ENCODE measurements around the gene FOXP1. TPM values are rescaled to one million over a fixed set of nuclear protein-coding genes. Genes with fewer than 3 reads are reported as not detected.

FOXP1 gene
- total and polyA plus RNA-seq, 9 of the 15 experiments (the other 6 are each of a cell fraction or from before 2014, with no cell fraction given): 7.7 to 34.5 (median 13.7) TPM

DNA sequence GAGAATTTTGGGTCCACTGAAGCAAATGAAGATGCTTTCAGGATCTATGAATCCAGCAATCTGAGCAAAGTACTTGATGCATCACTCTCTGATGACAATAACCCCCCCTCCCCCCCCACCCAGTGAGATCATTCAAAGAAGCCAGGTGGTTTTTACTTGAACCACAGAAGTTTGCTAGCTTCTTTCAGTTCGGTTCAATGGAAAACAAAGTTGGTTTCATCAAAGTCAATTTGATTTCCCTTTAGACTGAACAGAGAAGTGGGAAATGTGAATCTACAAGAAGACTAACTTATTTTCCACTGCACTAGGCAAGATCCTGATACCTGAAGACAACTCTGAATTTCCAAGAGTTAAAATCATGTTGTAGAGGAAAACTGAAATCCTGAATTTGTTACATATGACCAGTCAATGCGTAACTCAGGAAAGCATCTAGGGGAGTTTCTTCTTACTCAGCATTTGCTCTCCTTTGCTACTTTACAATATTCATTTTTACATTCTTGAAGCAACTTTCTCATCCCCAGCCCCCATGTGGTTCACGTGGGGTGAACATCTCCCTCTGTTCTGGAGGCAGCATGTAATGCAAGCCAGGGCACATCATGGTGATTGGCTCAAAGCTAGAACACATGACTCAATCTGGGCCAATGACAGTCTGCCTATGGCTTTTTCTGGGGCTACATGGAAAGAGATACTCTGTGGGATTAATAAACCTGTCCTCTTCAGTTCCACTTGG lies 572.6 kb downstream of the FOXP1 start:
- no peak overlapping the region for H3K9ac ChIP-seq (ENCODE audit: insufficient read depth in 1 of 2, low read depth in 2 of 2, low read length in 2 of 2)
- H3K79me2 ChIP-seq (ENCODE audit: control insufficient read depth, insufficient read depth, low read length): no peaks in the 10 kb centered on the region
- FAIRE-seq (no peak), DNase-seq (ENCODE audit: extremely low read depth in 1 of 4, low spot score in 3 of 4) (peak in 3 of 4 experiments; percentile 18 to 41 (median 37)), ATAC-seq (peak; percentile 85)
- no peaks in the 10 kb centered on the region for H3K9me1 ChIP-seq (ENCODE audit: control insufficient read depth, insufficient read depth, low read length)
- no peak overlapping the region for H3K4me3 ChIP-seq
- no peak overlapping the region for H2AFZ ChIP-seq (ENCODE audit: low read depth, low read length)
- peaks cover 20% of the 10 kb centered on the region; the same call in 1 of the 3 replicates for H3K36me3 ChIP-seq (ENCODE audit: control insufficient read depth, insufficient read depth, low read length)
- H3K27me3 ChIP-seq (ENCODE audit: control insufficient read depth in 2 of 2, insufficient read depth in 2 of 2, low read length in 2 of 2): no peaks in the 10 kb centered on the region
- no peaks in the 10 kb centered on the region for H3K4me1 ChIP-seq (replicated peaks in 1 of 2; ENCODE audit: control insufficient read depth in 2 of 2, insufficient read depth in 2 of 2, low read length in 2 of 2)
- WGBS (ENCODE audit: insufficient coverage, low coverage, missing lambda C conversion rate): 69% methylated on average over 3 of the region's 3 CpGs
- TF ChIP-seq RBM25 (IDR thresholded peaks at IDR 0.05; ENCODE audit: low read depth, low read length, severe bottlenecking) (peak; percentile 24), NR2C2 (CRISPR knock-in tag; IDR thresholded peaks at IDR 0.05) (no peak), NR2C2 (tag; IDR thresholded peaks at IDR 0.05) (no peak), ZNF316 (IDR thresholded peaks at IDR 0.05) (peak; percentile 18; the same call in 1 of the 2 replicates), STAG1 (CRISPR knock-in tag; IDR thresholded peaks at IDR 0.05; ENCODE audit: borderline replicate concordance) (no peak), NFYB (IDR thresholded peaks at IDR 0.05; ENCODE audit: extremely low read depth, insufficient read length) (peak; percentile 86), RAD51 (IDR thresholded peaks at IDR 0.05; ENCODE audit: borderline replicate concordance, low read depth) (peak; percentile 39; the same call in 1 of the 2 replicates), CEBPB (tag; IDR thresholded peaks at IDR 0.05) (no peak)
- TF ChIP-seq, protein P1, sequence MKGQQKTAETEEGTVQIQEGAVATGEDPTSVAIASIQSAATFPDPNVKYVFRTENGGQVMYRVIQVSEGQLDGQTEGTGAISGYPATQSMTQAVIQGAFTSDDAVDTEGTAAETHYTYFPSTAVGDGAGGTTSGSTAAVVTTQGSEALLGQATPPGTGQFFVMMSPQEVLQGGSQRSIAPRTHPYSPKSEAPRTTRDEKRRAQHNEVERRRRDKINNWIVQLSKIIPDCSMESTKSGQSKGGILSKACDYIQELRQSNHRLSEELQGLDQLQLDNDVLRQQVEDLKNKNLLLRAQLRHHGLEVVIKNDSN (CRISPR knock-in tag; IDR thresholded peaks at IDR 0.05): peak; percentile 72
- TF ChIP-seq, protein P2, sequence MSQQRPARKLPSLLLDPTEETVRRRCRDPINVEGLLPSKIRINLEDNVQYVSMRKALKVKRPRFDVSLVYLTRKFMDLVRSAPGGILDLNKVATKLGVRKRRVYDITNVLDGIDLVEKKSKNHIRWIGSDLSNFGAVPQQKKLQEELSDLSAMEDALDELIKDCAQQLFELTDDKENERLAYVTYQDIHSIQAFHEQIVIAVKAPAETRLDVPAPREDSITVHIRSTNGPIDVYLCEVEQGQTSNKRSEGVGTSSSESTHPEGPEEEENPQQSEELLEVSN (IDR thresholded peaks at IDR 0.05; ENCODE audit: borderline replicate concordance in 1 of 2, extremely low read depth in 1 of 2, insufficient read depth in 1 of 2, insufficient read length in 1 of 2, low read depth in 1 of 2, low read length in 1 of 2, poor library complexity in 1 of 2, severe bottlenecking in 1 of 2): peak in 1 of 2 experiments; percentile 36
- TF ChIP-seq, protein P3, sequence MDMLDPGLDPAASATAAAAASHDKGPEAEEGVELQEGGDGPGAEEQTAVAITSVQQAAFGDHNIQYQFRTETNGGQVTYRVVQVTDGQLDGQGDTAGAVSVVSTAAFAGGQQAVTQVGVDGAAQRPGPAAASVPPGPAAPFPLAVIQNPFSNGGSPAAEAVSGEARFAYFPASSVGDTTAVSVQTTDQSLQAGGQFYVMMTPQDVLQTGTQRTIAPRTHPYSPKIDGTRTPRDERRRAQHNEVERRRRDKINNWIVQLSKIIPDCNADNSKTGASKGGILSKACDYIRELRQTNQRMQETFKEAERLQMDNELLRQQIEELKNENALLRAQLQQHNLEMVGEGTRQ (CRISPR knock-in tag; IDR thresholded peaks at IDR 0.05): peak; percentile 70
- BruUV-seq (replicated peaks): no TSS peak
- H3K27ac ChIP-seq (ENCODE audit: extremely low read depth, low read depth, low read length): no peak overlapping the region
- ChIA-PET POLR2A (no interaction called here), CTCF (ENCODE audit: low intra/inter-chr PET ratio) (no interaction called here)
- in situ Hi-C loops (cut with MboI): loop anchor here (25.0 kb wide), 1 partner anchor 576 kb away; the partner anchor contains the start of gene FOXP1
- no peaks in the 10 kb centered on the region for H3K9me3 ChIP-seq (replicated peaks; ENCODE audit: control insufficient read depth, insufficient read depth, low read depth, low read length)
- H4K20me1 ChIP-seq (replicated peaks; ENCODE audit: control insufficient read depth, insufficient read depth, low read length): no peaks in the 10 kb centered on the region
- H3K4me2 ChIP-seq (ENCODE audit: insufficient read depth, low read length): no peak overlapping the region
- intact Hi-C loops (cut with micrococcal nuclease): no loop called here
